AG04450 (cell line): ENCODE data around the gene PACSIN2. TPM values are rescaled to one million over a fixed set of nuclear protein-coding genes. Genes with fewer than 3 reads are reported as not detected.

Experiments
- CTCF ChIA-PET: fragments of 300-600, 350-600 bp; formaldehyde crosslinking; extraction: SDS; loops from one replicate; lab custom pipeline; 2022; ENCODE audit warnings: antibody characterized with exemption, inconsistent platforms; lab: Charles Lee
- POLR2A ChIA-PET: fragments of 350-600 bp; formaldehyde crosslinking; extraction: SDS; loops from one replicate; lab custom pipeline; 2021; ENCODE audit warnings: antibody characterized with exemption, inconsistent platforms; lab: Yijun Ruan, JAX
- DNase-seq: peaks from one replicate; pipeline ENCODE4 v3.0.0-alpha.2; 2011; ENCODE audit warnings: low read depth, low spot score
- H3K27ac ChIP-seq: one replicate; pipeline ENCODE4 v1.5.1; 2012; ENCODE audit warnings: low read depth, low read length, control low read depth
- H3K27me3 ChIP-seq: one replicate; pipeline ENCODE4 v1.6.0; 2012; ENCODE audit warnings: low read length; ENCODE audit not compliant: control insufficient read depth, insufficient read depth
- H3K4me3 ChIP-seq: 2 replicates; pipeline ENCODE4 v1.5.1; 2011; ENCODE audit warnings: mild to moderate bottlenecking, low read depth, low read length, control low read depth
- H3K9me3 ChIP-seq: 2 replicates; pipeline ENCODE4 v1.5.1; 2012; ENCODE audit warnings: low read length; ENCODE audit not compliant: control insufficient read depth, insufficient read depth
- polyA plus RNA-seq: library from polyadenylated mRNA; depleted of rRNA; stranded (reverse); fragments of >200 nt; gene quantifications from 2 replicates; pipeline ENCODE4 v1.2.3, GENCODE V29; 2011
- TF ChIP-seq, protein P1 (sequence below): IDR thresholded peaks from 2 replicates; pipeline ENCODE4 v1.5.1; 2011; ENCODE audit warnings: low read depth, low read length, control low read depth, inconsistent platforms

Gene PACSIN2
- polyA plus RNA-seq, 1 experiment, result 59.6 TPM

- POLR2A ChIA-PET, result interaction anchor here (0.5 to 0.6 kb wide), 2 partner anchors 33 to 254 kb away, joined by 3 to 4 read pairs; no protein-coding TSS in a partner anchor
- H3K27ac ChIP-seq, result no peak overlapping the region
- H3K4me3 ChIP-seq, result no peak overlapping the region
- CTCF ChIA-PET, result interaction anchor here (0.6 kb wide), 1 partner anchor 163 kb away, joined by 7 read pairs; no protein-coding TSS in a partner anchor
- H3K9me3 ChIP-seq, result no peaks in the 10 kb centered on the region
- TF ChIP-seq, protein P1, sequence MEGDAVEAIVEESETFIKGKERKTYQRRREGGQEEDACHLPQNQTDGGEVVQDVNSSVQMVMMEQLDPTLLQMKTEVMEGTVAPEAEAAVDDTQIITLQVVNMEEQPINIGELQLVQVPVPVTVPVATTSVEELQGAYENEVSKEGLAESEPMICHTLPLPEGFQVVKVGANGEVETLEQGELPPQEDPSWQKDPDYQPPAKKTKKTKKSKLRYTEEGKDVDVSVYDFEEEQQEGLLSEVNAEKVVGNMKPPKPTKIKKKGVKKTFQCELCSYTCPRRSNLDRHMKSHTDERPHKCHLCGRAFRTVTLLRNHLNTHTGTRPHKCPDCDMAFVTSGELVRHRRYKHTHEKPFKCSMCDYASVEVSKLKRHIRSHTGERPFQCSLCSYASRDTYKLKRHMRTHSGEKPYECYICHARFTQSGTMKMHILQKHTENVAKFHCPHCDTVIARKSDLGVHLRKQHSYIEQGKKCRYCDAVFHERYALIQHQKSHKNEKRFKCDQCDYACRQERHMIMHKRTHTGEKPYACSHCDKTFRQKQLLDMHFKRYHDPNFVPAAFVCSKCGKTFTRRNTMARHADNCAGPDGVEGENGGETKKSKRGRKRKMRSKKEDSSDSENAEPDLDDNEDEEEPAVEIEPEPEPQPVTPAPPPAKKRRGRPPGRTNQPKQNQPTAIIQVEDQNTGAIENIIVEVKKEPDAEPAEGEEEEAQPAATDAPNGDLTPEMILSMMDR, result no peak
- DNase-seq, result no peak
- H3K27me3 ChIP-seq, result no peaks in the 10 kb centered on the region
Measured at GRCh38 chr22:42893371-42894150, 121.4 kb downstream of the PACSIN2 start.

DNA sequence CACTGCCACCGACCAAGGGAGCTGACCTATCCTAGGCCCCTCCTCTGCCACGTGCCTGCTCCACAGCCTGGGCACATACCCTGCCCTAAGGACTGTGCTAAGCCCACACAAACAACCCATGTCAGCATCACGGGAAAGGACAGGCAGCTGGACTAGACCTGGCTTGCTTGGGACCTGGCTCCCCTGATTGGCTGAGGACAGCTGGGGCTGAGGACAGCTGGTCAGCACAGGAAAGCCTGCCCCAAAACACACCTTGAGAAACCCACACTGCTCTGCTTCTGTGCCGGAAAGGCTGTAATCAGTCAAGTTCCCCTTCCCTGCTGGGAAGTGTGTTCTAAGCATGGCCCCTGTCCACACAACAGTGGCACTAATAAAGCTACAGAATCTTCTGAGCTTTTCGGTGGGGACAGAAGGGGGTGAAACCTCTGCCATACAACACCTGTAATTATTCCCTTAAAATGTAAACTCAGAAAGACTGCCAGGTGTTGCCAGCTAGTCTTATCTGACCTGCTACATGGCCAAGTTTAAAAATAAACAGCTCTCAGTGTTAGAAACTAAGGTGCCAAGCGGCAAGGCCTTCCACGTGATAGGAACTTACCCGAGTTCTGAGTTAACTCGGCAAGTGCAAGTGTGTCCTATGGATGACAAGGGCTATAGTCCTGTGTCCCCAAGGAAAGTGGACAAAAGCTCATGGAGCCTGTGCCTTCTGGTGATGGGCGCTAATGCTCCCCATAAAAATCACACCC is 122.2 kb downstream of the PACSIN2 start:
- CTCF ChIA-PET, result no interaction called here
- TF ChIP-seq, protein P1, result no peak
- no peaks in the 10 kb centered on the region for H3K9me3 ChIP-seq
- H3K27me3 ChIP-seq, result no peaks in the 10 kb centered on the region
- H3K4me3 ChIP-seq, result no peak overlapping the region
- POLR2A ChIA-PET, result no interaction called here
- no peak for DNase-seq
- no peak overlapping the region for H3K27ac ChIP-seq

- no peak for DNase-seq
- CTCF ChIA-PET, result no interaction called here
- Histone ChIP-seq H3K27ac (no peak overlapping the region), H3K4me3 (no peak overlapping the region), H3K9me3 (no peaks in the 10 kb centered on the region), H3K27me3 (no peaks in the 10 kb centered on the region)
- POLR2A ChIA-PET, result no interaction called here
- TF ChIP-seq, protein P1, result no peak
Measured at GRCh38 chr22:42892156-42892555, 122.8 kb downstream of the PACSIN2 start.

- H3K27me3 ChIP-seq, result no peaks in the 10 kb centered on the region
- no peak overlapping the region for H3K4me3 ChIP-seq
- H3K27ac ChIP-seq, result no peak overlapping the region
- DNase-seq, result no peak
- no peaks in the 10 kb centered on the region for H3K9me3 ChIP-seq
- POLR2A ChIA-PET, result no interaction called here
- CTCF ChIA-PET, result no interaction called here
- TF ChIP-seq, protein P1, result no peak
Measured at GRCh38 chr22:42891696-42892095, 123.3 kb downstream of the PACSIN2 start.

DNA sequence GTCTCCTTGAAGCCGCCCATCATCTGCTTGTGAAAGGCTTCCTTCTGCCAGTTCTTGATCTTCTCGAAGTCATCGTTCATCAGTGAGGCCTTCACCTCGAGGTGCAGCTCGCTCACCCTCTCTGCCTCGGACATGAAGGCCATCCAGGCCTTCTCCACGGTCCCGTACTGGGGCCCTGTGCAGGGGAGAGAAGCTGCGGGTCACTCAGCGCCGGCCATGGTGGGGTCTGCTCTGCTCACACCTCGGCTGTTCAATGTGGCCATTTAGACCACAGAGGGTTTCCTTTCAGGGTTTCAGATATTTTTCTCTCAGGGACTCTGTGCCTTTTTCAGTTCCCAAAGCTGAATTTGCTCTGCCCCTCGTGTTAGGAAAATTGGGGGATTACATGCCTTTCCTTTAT is 123.9 kb downstream of the PACSIN2 start:
- POLR2A ChIA-PET, result no interaction called here
- H3K27me3 ChIP-seq, result no peaks in the 10 kb centered on the region
- CTCF ChIA-PET, result no interaction called here
- no peak overlapping the region for H3K4me3 ChIP-seq
- H3K27ac ChIP-seq, result no peak overlapping the region
- no peak for DNase-seq
- H3K9me3 ChIP-seq, result no peaks in the 10 kb centered on the region
- TF ChIP-seq, protein P1, result no peak
